Uterus (tissue), 2 donors: ENCODE data around the gene GTPBP8.

ENCODE experiments used
- POLR2A ChIP-seq, 2 donors: fragments of 450-650 bp; IDR thresholded peaks; one replicate each; pipeline ENCODE4 v1.6.1; 2016; ENCODE audit warnings: antibody characterized with exemption in 2 of 2, mild to moderate bottlenecking in 1 of 2, moderate library complexity in 1 of 2
- TF ChIP-seq, protein P1 (sequence below), 4 experiments: fragments of 200-600 bp in 2 of 4; fragments of 450-650 bp in 2 of 4; sonication (generic) in 2 of 4; IDR thresholded peaks; one replicate each; pipeline ENCODE4 v1.5.1; 2016 to 2019; ENCODE audit warnings: antibody characterized with exemption in 4 of 4, mild to moderate bottlenecking in 2 of 4, moderate library complexity in 1 of 4

GRCh38 chr3:113006359-113007056 lies 15.7 kb downstream of the GTPBP8 start:
- TF ChIP-seq, protein P1, sequence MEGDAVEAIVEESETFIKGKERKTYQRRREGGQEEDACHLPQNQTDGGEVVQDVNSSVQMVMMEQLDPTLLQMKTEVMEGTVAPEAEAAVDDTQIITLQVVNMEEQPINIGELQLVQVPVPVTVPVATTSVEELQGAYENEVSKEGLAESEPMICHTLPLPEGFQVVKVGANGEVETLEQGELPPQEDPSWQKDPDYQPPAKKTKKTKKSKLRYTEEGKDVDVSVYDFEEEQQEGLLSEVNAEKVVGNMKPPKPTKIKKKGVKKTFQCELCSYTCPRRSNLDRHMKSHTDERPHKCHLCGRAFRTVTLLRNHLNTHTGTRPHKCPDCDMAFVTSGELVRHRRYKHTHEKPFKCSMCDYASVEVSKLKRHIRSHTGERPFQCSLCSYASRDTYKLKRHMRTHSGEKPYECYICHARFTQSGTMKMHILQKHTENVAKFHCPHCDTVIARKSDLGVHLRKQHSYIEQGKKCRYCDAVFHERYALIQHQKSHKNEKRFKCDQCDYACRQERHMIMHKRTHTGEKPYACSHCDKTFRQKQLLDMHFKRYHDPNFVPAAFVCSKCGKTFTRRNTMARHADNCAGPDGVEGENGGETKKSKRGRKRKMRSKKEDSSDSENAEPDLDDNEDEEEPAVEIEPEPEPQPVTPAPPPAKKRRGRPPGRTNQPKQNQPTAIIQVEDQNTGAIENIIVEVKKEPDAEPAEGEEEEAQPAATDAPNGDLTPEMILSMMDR (IDR thresholded peaks at IDR 0.05) = no peak
- TF ChIP-seq POLR2A (IDR thresholded peaks at IDR 0.05) = no peak
